ENCODE measurements around the gene ST6GAL1.

Gene ST6GAL1

DNA sequence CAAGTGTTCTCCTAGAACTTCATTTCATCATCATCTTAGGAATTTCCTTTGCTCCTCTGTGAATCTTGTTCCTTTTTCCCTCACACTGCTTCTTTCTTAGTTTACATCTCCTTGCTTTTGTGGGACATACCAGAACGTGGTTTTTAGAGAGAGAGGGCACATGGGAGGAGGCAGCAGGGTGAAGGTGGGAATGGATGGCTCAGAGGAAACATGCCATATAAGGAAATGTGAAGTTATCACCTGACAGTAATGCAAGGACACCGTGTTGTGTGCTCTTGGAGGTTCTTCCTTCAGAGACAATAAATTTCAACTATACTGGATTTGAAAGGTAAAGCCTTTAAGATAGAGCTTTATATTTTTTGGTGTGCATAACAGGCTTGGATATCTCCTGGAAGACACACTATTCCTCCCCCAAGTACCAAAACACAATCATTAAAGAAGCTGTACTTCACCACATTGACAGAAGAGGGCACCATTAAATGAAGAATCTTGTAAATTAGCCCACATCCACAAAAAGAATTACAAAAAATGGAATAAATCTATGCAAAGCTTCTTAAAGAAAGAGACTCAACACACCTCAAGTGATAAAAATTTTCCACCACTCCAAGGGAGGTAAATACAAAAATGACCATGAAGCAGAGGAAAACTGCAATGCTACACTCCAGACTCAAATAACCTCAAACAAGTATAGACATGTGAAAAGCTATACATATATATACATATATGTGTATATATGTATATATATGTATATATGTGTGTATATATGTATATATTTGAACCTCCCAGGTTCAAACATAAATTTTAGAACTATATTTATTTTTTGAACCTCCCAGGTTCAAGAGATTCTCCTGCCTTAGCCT is 182.8 kb downstream of the ST6GAL1 start:
- DNase-seq (ENCODE audit: low read depth in 2 of 2) = no peak

DNA sequence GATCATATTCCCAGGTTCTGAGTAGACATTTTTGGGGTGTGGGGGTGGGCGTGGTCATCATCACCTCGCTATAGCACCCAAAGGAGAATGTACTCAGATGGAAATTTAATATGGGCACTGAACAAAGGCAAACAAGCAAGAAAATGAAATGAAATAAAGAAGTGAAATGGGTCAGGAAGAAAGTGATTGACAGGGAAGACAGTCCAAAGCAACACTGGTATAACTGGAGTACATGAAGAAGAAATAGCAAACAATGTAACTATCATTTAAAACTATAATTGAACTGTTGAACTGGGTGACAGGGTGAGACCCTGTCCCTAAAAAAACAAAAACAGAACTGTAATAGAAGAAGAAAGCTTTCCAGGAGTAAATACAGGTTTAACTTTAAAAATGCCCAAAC is 184.2 kb downstream of the ST6GAL1 start:
- no peak for DNase-seq (ENCODE audit: low read depth in 2 of 2)

- no peak for DNase-seq (ENCODE audit: low read depth in 2 of 2)
Measured at GRCh38 chr3:187120326-187120725, 190.0 kb downstream of the ST6GAL1 start.

DNA sequence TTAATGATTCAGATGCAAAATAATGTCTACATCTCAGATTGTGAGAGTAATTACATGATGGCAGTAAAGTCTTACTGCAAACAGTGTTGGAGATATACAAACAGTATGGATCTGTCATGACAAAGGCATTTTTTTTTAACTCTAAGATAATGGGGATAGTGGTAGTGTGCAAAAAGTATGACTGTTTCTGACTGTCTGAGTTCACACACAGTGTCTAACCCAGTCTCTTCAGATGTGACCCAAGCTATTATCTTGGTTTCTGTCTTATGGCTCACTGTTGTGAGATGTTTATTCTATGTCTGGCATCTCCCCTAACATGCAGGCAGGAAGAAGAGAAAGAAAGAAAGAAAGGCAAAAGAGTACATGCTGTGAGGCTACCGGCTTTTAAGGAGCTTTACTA is 191.9 kb downstream of the ST6GAL1 start:
- no peak for DNase-seq (ENCODE audit: low read depth in 2 of 2)

DNA sequence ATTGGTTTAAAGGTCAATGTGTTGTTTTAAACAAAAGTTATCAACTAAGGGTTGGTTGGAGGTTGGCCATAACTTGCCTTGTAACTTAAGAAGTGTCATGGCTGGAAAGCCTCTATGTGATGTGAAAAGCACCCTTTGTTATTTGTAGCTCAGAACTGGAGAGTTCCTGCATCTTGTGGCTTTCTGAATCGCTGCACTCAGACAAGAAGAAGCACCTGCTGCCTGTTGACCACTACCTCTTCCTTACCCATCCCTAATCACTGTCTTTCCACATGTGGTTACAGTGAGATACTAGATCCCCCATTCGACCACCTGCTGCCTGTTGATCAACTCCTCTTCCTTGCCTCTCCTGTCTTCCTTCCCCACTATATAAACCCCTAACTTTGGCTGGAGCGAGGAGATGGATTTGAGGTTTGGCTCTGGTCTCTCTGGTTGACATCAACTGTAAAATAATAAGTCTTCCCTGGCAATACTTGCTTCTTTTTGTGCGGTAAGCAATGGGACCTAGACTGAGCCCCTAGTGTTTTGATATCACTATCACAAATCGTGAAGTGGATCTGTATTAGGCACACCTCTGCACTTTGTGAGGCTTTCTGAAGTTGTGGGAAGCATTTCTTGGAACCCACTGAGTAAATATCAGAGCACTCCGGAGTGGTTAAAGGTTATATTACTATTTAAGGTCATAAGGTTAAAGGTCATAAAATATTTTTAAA is 195.1 kb downstream of the ST6GAL1 start:
- no peak for DNase-seq (ENCODE audit: low read depth in 2 of 2)

All from activated CD4-positive, alpha-beta T cell treated with anti-CD3 and anti-CD28 coated beads for 24 hours (primary cell).